Measurements from ENCODE around the gene DSTYK.
"Not testable (repeated sequence)": the region's sequence is repeated elsewhere in the genome, so short reads cannot be mapped to it uniquely, and the experiment has no call there.

The DSTYK gene

DNA sequence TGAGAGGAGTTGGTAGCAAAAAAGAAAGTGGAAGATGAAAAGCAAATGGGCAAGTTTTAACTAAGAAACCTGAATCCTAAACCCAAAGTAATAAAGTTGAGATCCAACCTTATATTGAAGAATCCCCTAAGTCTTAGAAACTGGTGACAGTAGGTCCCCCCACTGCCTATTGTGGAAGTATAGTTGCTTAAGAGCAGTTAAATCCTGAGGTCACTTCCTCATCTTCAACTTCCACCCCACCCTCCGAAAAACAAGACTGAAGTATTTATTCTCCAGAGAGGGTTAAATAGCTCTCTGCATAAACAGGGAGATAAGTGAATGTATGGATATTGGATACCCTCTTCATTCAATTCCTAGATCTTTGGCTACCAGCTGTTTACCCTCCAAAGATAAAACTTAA is 3.3 kb upstream of the DSTYK start:
- no peak for DNase-seq (ENCODE audit: low spot score)

DNA sequence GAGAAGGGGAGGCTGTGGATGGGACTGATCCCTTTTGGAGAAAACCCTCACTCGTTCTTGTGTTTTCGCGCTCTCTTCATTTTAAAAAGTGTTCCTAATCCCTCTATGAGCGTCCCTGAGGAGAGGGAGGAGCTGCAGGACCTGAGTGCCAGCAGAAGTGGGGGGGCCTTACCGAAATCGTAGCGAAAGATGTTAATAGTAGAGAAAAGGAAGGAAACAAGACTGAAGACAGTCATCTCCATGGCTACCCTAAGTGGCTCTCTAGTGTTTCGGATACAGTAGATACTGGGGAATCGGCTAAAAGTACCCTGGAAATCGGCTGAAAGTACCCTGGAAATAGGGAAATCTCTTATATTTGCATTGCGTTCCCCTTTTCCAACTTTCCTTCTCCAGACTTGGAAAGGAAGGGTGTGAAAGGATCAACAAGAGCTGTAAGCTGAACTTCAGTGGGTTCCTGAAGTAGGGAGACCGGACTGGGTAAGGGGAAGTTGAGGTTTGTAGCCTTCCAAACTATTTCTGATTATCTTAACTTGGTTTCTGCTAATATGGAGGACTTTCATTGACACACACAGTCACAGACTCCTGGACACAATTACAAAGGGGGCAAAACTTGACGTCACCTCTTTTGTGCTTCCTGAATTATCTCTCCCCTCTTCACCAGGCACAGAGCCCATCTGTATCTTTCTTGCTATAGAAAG is 486 bp upstream of the DSTYK start:
- no peak for DNase-seq (ENCODE audit: low spot score)

DNA sequence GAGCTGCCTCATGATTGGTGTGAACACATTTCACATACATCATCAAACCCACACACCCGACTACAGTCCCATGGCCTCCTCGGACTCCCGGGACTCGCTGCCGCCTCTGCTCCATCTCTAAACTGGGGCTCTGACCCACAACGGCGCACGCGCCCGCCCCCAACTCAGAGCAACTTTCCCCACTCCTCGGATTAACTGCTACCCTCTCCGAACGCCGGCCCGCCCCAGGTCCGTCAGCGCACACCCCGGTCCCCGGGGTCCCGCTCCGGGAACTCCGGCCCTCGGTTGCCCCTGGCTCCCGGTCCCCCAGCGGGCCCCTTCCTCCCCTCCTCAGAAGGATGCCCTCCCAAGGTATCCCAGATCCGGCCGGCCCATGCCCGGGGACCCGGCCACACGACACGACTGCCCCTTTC is 740 bp downstream of the DSTYK start:
- no peak for DNase-seq (ENCODE audit: low spot score)

DNA sequence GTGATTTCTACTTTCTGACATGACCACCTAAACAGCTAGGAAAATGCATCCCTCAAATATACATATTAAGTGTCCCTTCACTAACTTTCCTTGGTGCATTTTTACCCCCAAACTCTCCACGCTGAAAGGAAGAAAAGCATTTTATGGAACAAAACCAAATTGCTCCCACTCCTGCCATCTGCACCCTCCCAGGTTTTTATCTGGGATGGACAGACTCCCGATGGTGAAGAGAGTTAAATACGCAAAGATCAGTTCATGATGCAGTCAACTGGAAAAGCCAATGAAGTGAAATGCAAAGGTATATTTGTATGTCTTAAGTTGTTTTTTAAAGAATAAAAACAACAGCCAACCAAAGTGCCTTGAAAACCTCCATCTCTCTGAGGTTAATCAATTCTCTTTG is 2.7 kb downstream of the DSTYK start:
- DNase-seq (ENCODE audit: low spot score): no peak

DNA sequence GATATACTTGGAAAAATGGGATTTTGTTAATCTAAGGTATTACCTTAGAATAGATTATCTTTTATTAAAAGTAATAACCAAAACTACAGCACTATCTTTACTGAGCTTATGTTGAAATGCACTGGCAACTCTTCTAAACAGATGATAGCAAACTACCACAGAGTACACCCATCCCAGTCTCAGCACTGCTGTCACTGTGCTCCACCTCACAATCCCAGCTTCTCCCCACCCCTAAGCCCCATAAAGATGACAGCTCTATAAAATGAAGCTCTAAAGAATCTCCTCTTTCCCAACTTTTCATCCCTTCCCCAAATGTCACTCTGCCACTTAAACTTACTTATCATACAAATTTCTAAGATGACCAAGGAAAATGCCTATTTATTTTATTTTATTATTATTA is 6.4 kb downstream of the DSTYK start:
- DNase-seq (ENCODE audit: low spot score): no peak

DNA sequence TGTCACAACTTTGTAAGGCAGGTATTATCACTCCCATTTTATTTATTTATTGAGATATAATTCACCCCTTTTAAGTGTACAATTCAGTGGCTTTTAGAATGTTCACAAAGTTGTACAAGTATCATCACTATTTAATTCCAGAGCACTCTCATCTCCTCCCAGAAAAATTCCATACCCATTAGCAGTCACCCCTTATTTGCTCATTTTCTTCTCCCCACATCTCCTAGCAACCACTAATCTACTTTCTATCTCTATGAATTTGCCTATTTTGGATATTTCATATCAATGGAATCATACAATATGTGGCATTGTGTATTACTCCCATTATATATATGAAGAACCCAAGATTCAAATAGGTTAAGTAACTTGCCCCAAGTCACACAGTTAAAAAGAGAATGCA is 7.0 kb downstream of the DSTYK start:
- DNase-seq (ENCODE audit: low spot score): no peak

DNA sequence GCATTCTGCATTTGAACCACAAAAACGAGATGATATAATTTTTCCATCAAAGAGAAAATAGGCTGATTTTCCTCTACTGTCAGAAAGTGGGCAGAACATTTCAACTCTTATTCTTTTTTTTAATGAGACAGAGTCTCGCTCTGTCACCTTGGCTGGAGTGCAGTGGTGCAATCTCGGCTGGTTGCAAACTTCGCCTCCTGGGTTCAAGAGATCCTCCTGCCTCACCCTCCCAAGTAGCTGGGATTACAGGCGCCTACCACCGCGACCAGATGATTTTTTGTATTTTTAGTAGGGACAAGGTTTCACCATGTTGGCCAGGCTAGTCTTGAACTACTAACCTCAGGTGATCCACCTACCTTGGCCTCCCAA is 11.6 kb downstream of the DSTYK start:
- no peak for DNase-seq (ENCODE audit: low spot score)

DNA sequence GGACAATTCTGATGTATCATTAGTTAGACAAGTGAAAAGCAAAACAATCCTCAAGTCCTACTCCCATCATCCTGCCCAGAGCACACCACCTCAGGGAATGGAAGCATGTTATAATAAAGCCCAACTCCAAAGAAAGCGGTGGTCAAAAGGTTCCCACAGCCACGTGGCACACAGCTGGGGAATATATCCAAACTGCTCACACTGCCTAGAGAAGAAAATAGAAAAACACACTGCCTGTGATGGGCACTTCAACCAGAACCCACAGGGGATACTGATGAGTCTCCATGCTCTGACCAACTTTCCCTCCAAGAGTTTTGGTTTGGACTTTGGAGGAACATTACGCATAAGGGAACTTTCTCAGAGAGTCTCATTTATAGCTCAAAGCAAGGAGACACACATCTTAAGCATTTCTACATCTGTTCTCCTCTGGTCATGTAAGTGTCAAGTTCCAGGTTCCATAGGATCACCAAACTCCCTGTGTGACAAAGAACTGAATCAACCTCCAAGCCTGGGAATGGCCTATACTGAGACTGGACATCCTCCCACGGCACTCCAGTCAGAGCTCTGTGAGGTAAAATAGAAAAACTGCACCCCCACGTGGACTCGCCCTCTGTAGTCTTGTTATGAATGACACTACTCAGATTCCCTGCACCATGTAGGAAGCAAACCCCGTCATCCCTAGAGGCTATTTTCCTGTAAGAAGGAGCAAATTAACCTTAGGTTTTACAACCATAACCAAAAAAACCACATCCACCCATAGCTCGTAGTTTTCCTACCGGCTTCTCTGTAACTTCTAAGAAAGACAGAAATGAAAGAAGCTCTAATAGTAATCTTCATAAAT is 12.2 kb downstream of the DSTYK start:
- peak; percentile 11 for DNase-seq (ENCODE audit: low spot score)

DNA sequence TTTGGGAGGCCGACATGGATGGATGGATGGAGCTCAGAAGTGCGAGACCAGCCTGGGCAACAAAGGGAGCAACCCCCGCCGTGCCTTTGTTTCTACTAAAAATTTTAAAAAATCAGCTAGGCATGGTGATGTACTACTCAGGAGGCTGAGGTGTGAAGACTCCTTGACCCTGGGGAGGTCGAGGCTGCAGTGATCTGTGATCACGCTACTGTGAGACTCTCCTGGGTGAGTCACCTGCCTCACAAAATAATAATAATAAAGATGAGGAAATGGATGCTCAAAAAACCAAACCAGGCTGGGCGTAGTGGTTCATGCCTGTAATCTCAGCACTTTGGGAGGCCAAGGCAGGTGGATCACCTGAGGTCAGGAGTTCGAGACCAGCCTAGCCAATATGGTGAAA is 19.2 kb downstream of the DSTYK start:
- no peak for DNase-seq (ENCODE audit: low spot score)

DNA sequence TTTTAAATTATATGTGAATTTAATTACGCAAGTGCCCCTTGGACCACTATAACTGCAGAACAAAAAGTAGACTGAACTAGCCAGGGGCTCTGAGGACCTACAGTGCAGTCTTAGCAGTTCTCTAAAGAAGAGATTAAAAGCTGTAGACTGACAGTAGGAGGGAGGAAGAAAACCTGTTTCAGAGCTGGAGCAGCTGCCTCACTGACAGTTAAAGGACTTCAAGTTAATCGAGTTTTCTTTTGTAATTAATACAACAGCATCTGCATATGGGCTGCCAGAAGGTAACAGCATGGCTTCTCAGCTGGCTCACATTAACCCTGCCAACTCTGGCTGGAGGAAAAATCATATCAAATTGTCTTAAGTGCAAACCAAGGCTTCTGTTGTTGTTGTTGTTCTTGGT is 19.9 kb downstream of the DSTYK start:
- no peak for DNase-seq (ENCODE audit: low spot score)

DNA sequence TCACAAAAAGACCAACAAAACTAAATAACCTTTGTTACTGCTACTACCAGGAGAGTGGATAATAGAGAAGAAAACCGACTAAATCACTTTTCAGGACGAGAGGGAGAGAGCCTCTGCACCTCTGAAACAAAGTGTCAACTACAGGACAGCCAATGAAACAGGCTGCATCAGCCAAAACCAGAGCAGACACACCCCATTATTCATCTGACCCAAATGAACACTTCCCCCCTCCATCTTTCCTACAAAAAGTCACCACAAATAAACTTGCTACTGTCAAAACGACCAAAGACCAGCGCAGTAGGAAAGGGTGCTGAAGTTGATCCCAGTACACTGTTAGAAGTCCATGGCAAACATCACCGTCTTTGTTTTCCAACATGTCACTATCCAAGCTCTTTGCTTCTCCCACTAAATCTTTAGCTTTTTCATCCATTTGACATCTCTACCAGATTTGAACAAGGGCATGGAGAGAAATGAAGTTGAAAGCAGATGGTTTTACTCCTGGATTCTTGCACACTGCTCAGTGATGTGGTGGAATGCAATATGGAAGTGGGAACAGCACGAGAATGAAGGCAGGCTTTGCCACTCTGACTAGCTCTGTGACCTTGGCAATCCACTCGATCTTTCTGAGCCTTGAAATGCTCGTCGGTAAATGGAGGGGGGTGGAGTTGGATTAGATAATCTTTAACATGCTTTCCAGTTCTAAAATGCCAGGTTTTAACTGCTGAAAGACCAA is 20.5 kb downstream of the DSTYK start:
- no peak for DNase-seq (ENCODE audit: low spot score)

DNA sequence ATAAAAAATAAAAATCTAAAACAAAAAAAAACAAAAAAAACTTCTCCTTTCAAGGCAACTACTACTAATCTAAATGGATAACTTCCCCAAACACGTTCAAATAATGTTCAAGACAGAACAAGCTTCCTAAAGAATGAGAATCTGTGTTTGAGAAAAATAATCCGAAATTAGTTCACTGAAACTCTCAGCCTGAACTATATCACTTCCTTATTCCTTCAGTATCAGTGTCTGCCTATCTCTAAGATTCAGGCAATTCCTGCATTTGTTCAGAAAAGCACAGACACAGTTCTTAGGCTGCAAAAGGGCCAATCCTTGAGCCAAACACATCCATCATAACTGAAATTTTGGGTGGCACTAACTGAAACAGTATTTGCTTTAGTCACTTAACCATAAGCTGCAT is 22.4 kb downstream of the DSTYK start:
- no peak for DNase-seq (ENCODE audit: low spot score)

DNA sequence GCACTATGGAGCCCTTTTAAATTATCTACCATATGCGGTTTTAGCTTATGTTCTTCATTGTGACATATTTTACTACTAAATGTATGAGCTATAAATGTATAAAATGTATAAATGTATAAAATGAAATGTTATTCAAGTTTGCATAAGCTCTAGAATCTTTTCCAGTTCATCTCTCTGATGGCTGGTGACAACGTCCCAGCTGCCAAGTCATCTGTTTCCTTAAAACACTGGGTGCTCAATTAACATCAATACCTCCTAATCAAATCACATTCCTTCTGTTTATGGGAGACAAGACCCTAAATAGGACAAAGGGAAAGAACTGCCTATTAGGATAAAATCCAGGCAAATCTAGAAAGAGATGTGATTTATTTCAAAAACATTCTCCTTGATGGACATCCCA is 22.9 kb downstream of the DSTYK start:
- DNase-seq (ENCODE audit: low spot score): no peak

DNA sequence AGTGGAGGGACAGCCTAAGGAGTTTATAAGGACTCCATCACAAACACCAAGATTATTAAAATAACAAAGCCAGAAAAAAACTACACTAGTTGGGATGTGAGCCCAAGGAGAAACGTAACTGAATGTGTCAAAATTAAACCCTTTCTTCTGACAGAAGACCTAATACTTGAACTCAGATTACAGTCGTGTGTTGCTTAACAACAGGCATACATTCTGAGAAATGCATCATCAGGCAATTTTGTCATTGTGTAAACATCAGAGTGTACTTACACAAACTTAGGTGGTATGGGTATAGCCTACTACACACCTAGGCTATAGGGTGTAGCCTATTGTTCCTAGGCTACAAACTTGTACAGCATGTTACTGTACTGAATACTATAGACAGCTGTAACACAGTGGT is 23.4 kb downstream of the DSTYK start:
- no peak for DNase-seq (ENCODE audit: low spot score)

DNA sequence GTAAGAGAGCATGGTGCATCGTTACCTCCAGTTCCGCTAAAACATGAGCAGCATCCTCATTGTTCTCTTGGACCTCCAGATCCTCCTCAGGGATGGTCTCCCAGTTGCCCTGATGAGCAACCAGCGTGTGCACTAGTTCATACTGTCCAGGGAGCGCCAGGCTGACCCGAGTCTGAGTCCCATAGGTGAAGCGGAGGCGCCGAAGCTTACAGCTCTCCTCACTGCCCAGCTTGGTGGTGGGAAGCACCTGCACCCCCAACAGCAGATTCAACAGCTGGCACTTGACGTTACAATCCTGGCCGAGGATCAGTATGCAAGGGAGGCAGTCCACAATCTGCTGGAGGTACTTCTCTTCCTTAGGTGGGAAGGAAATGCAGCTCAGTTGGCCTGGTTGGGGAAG is 24.1 kb downstream of the DSTYK start:
- DNase-seq (ENCODE audit: low spot score): no peak

DNA sequence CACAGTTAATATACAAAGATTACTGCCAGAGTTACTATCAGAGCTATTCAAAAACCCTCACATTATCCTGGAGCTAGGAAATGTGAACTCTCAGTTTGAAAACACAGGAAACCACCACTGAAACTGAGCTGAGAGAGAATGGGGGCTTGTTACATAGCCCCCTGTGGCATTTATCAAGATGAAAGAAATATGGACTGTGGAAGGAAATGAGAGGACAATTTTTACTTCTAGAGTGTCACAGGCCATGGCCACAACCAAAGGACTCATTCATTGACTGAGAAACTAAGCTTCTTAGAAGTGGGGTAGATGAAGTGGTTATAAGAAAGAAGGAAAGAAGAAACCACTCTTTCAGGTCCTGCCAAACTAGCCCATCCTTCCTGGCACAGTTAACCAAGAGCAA is 25.3 kb downstream of the DSTYK start:
- no peak for DNase-seq (ENCODE audit: low spot score)

DNA sequence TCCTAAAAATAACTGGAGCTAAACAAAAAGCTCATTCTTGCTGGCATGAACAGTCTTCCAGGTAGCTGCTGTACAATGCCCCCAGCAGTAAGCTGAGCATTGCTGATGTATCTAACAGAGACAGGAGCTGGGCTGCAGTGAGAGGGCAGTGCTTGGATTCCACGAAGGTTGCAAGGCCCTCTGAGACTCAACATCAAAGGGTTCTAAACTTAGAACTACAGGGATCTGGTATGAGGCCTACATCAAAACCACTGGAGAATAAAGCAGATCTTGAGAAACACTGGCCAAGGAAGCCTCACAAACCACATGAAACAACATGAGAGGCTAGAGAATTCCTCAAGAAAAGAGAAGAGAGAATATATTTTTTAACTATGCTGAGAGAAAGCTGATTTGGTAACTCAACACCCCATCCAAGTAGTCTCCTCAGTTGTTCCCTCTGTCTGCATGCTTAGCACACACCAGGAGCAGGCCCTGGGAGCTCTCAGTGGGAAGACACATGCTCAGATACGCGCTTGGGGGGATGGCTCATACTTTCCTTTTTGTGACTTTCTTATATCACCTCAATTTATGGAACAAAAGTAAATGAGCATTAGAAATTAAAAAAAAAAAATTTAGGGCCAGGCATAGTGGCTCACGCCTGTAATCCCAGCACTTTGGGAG is 27.7 kb downstream of the DSTYK start:
- no peak for DNase-seq (ENCODE audit: low spot score)

DNA sequence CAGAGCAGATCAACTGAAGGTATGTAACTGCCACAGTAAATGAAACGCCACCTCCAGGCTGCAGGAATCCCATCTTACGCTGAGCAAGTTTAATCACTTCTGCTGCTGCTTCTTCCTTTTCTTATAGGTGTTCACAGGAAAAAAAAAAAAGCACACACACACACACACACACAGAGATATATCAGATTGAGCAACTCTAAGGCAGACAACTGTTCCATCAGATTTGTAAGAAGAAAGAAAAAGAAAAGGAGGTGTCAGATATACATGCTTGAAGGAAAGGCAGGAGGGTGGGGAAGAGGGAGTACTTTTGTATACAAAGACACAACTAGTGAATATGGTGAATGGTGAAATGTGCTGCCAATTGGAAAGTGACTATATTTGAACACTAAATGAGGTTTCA is 28.6 kb downstream of the DSTYK start:
- DNase-seq (ENCODE audit: low spot score): no peak

DNA sequence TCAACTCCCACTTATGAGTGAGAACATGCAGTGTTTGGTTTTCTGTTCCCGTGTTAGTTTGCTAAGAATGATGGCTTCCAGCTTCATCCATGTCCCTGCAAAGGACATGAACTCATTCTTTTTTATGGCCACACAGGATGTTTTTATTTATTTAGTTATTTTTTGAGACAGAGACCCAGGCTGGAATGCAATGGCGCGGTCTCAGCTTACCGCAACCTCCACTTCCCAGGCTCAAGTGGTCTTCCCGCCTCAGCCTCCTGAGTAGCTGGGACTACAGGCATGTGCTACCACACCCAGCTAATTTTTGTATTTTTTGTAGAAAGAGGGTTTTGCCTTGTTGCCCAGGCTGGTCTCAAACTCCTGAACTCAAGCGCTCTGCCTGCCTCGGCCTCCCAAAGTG is 31.2 kb downstream of the DSTYK start:
- not testable (repeated sequence) for DNase-seq (ENCODE audit: low spot score)

DNA sequence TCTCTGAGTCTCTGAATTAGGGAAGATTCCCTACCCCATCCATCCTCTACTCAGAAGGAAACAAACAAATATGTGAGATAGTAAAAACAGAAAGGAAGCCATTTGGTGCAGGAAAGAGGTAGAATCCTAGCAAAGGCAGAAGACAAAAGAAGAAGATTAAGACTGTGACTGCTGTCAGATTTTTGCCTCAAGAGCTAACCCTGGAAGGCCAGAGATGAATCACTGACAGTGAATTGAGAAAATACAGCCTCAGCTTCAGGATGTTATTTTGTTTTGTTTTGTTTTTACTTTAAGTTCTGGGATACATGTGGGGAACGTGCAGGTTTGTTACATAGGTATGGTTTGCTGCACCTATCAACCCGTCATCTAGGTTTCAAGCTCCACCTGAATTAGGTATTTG is 31.7 kb downstream of the DSTYK start:
- no peak for DNase-seq (ENCODE audit: low spot score)

DNA sequence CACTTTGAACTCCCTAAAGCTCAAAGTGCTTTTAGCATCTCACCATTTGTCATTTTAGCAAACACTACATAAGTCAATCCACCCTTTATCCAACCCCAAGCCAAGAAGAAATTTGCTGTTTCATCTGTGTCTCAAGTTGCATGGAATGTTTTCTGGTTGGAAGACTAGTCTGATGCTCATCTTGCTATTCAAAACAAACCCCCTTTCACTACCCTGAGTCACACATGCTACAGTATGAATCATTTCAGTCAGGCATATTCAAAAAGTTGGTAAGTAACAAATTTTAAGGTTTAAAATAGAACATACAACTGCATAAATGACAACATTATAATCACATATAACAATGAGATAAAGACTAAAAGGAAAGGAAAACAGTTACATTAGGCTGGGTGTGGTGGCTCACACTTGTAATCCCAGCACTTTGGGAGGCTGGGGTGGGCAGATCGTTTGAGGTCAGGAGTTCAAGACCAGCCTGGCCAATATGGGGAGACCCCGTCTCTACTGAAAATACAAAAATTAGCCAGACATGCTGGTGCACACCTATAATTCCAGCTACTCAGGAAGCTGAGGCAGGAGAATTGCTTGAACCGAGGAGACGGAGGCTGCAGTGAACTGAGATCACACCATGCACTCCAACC is 38.7 kb downstream of the DSTYK start:
- DNase-seq (ENCODE audit: low spot score): peak; percentile 85

DNA sequence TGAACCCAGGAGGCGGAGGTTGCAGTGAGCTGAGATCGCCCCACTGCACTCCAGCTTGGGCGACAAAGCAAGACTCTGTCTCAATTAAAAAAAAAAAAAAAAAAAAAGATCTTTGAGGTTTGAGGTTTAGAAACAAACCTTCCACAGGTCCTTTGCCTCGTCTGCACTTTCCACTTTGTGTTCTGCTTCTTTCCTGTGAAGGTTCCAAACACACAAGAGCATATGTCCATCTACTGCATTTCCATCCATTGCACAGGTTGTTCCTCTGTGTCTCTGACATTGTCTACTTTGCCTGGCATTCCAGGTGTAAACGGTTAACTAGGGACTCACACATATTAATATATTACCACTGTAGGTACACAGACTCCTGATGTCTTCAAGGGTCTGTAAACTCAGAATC is 40.1 kb downstream of the DSTYK start:
- no peak for DNase-seq (ENCODE audit: low spot score)

All from RKO (cell line).